Measurements from ENCODE around the gene TMTC1.
"Not testable (repeated sequence)": the region's sequence is repeated elsewhere in the genome, so short reads cannot be mapped to it uniquely, and the experiment has no call there.

TMTC1 gene

DNA sequence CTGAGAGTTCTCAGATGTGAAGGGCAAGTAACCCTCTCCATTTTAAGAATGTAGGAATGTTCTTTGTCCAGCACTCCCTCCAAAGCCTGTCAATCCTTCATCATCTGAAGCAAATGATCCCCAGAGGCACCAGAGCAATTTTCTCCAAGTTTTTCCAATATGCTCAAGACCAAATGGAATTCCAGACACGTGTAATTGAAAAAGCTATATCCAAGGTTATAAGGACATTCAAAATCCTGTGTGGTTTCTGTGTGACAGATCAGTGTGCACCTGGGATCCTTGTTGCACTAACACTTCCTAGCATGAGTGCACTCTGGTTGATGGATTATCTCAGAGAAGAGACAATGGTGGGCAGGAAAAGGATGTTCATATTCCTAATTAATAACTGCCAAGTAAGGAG, 220.7 kb downstream of the TMTC1 start:
- no peak for DNase-seq

DNA sequence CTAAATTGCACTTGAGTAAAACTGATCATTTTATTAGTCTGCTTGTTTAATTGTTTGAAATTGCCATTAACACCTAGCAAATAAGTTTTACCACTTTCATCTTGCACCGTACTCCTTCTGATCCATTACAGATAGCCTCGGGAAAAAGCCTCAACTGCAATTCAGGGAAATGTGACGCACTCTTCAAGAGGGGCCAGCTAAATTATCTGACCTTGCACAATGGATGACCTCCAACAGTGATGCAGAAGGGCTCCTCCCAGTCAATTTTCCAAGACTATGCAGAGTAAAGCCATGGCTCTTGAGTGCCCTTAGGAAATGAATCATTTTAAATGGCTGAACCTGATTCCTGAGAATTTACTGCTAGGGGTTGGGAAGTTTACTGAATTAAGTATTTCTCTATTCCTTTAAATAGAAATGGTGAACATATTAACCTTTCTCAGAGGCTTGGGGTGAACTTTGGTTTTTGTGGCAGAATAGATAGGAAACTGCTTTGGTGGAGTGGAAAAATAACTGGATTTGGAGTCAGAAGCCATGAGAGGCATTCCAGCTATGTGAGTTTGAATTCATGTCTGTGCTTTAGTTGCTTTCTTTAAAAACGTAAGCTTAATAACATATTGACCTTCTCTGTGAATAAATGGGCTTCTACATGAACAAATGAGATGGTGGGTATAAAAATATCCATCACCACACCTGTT, 221.5 kb downstream of the TMTC1 start:
- no peak for DNase-seq

DNA sequence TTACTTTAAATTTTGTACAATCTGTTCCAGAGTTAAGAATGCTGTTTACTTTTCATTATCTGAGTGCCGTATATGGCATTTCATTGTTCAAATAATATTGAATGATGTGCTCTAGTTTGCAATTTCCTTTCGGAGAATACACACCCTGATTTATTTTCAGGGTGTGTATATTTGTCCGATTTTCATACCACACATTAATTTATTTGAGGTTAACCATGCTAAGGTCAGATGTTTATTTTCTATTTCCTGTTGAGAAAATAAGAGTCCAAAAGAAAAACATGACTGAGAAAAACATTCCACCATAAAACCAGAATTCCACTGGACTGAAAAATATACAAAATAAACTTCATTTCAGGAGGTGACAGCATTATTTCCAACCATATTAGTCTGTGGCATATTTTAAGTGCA, 222.1 kb downstream of the TMTC1 start:
- no peak for DNase-seq

DNA sequence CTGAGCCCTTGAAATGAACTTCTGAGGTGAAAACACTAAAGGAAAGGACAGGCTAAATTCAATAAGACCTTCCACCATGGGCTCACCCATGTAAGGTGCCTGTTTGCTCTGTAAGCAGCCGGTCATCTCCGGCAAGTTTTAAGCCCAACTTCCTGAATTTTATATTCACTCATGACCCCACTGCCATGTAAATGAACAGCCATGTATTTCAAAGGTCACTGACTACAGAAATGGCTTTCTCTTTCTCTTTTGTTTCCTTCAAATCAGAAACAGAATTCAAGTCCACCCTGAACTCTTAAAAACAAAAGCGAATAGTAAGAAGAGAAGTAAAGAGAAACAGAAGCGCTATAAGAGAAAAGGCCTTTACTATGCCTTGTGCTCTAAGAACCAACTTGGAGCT, 224.5 kb downstream of the TMTC1 start:
- no peak for DNase-seq

DNA sequence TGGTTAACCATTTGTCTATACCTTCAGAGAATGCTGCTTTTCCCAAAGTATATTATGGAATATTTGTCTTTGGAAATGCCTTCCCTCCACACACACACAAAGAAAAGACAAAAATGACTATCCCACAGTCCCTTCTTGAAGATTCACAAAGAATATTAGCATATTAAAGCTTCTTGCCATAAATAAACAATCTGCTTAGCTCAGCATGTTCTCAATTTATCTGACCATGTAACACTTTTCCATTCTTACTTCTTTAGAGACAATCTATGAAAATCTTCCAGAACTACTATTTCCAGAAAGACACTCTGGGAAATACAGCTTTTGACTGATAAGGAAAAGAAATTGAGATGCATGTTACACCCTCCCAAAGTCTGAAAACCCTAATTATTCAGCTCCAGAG, 227.4 kb downstream of the TMTC1 start:
- DNase-seq, result no peak

DNA sequence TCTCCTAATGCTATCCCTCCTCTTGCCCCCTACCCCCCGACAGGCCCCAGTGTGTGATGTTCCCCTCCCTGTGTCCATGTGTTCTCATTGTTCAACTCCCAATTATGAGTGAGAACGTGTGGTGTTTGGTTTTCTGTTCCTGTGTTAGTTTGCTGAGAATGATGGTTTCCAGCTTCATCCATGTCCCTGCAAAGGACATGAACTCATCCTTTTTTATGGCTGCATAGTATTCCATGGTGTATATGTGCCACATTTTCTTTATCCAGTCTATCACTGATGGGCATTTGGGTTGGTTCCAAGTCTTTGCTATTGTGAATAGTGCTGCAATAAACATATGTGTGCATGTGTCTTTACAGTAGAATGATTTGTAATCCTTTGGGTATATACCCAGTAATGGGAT, 228.3 kb downstream of the TMTC1 start:
- not testable (repeated sequence) for DNase-seq

DNA sequence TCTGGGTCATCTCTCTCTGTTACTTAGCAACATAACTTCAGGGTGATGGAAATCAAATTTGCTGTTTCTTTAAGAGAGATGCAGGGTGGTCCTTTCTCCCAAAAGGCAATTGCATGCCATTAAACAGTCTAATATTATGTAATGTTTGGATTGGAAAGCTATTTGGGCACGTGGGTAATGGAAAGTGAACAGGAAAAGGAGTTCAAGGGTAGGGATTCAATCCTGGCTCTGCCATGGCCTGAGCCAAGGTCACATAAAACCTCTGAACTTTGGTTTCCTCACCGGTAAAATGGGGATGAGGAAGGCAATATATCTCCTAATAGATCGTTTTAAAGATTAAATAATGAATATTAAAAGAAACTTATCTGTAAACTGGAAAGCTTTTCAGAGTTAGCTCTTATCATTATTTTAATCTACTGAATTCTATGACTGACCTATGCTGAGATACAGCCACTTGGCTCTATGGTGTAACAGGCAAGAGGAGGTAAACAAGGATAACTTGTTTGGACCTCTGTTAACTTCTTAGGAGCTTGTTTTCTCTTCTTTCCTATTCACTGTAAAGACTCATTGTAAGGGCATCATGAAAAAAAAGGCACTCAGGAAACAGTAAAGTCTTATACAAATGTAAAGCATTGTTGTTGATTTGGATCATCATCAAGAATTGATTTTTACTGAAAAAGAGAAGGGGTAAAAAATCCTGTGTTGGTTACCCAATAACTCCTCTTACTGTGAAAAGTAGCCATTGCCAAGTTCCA, 230.6 kb downstream of the TMTC1 start:
- DNase-seq, result no peak

DNA sequence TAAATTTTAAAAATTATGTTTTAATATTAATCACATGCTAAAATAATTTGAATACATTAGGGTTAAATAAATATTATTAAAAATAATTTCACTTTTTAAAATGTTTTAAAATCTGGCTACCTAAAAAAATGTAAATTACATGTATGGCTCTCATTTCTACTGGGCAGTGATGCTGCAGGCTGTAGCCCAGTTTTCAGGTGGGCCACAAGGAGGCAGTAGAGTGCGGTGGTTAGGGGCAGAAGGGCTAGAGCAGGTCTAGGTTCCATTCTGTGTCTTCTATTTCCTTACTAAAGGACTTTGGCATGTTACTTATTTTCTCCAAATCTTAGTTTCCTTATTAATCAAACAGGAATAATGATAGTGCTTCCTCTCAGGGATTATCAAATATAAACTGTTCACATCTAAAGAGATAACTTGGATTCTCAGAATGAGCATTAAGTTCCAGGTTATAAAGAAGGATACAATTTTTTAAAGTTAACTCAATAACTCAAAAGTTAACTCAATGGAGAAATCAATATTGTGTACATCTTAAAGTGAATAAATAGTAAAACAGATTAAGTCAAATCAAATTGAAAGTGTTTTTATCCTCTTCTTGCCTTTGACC, 231.3 kb downstream of the TMTC1 start:
- DNase-seq, result peak; percentile 37

DNA sequence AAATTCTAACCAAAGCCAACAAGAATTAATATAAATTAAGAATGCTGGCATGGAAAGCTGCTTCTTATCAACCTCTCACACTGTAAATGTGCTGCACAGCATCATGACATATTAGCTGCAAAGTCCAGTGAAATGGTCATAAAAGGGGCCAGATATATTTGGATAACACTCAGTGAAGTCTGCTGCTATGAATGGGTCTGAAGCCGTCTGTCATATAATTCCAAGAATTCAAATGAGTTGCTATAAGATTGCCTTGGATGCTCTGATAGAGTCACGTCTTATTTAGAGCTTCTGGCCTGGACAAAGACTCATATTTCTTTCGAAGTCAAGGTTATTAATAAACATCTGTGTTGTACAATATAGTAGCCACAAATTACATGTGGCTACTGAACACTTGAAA, 231.9 kb downstream of the TMTC1 start:
- DNase-seq, result no peak

DNA sequence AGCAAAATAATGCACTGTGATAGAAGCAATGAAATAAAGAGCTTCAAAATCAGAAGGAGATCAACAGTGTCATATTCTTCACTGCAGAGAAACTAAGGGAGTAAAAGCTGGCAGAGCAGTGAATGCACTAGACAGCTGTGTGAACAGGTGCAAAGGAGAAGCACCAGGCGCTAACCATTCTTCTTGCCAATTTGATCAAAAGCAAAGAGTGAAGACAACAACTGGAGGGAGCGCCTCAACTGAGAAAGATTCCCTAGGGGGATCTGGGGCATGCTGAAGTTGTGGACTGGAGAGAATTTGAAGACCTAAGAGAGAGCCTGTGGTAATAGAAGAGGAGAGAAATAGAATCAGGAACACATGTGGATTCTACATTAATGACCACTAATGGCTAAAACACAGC, 235.9 kb downstream of the TMTC1 start:
- no peak for DNase-seq

DNA sequence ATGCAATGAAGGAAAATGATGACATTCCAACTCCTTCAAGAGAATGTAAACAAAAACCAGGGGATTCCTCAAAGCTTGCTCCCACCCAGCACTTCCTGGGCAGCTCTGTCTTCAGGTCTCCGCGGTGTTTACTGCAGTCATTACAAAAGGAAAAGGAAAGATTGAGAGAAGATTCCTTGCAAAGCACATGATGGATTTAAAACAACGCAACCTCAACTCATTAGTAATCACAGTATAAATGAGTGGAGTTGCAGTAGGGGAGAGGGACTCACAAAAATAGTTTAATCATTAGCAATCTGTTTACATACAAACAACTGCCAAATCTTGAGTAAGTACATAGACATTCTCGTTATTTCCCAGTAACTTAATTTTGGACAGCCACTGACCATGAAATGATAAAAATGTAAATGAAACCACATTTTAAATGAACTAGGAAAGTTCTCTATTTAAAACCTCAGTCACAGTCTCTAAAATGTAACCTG, 236.6 kb downstream of the TMTC1 start:
- DNase-seq, result no peak

DNA sequence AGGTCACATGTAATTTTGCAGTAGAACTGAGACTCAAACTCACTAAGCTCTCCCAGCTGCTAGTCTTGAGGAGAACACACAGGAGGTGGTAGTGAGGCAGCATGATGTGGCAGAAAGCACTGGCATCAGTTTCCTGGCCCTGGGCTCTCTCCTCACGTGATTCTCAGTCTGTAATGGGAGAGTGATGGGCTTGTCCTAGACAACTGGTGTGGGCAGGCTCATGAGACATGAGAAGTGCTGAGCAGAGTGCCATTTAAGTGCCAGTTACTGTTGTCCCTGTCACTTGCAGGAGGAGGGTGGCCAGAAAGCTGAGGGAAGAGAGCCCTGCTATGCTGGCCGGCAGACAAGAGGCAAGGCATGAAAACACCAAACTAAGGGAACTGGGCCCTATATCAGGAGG, 237.7 kb downstream of the TMTC1 start:
- no peak for DNase-seq

DNA sequence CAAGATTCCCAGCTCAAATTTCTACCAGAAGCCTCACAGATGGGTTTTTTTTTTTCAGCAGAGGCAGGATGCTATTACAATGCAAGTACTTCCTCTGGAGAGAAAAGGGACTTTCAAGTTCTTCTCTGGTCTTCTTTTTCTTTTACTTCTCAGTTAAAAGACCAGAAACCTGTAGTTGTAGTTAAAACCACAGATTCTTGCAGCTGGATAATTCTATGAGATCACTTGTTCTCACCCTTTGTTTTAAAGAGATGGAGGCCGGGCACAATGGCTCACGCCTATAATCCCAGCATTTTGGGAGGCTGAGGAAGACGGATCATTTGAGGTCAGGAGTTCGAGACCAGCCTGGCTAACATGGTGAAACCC, 238.7 kb downstream of the TMTC1 start:
- no peak for DNase-seq

DNA sequence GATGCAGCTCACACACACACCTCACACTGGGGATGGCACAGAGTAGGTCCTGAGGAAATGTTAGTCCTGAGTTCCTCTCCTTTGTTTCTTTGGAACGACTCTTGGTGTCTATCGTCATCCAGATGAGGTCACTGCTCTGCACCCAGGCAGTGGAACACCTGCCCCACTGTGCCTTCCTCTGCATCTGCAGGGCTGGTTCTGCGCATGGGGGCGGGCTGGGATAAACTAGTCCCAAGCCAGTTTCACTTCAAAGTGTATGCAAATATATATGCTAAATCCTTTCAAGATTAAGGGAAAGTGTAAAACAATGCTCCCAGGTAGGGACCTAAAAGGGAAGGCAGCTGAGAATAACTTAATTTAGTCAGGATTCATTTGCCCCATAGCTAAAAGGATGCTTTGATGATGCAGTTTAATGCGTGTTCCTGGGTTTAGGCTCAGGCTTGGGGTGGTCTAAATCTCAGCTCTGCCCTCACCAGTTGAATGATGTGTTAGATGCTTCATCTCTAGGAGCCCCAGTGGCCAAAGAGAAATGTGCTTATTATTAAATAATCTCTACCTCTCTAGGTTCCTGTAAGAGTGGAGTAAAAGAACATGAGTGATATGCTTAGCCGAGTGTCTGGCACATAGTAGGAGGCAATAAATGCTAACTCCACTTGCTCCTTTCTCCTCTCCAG, 239.2 kb downstream of the TMTC1 start:
- no peak for DNase-seq

DNA sequence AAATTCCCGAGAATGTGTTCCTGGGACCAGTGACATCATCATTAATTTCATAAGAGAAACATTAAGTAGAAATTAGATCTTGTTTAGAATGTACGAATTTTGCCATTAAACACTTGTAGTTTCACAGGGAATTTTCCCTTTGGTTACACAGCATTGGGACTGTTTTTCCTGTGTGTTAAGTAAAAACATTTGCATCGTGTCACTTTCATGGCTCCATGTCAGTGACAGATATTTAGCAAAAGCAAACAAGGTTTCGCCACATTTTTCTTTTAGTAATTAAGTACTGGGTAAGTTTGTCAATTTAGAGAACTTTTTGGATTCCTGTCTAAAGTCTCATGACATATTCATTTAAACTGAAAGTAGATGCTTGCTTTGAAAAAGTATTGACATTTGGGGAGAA, 240.7 kb downstream of the TMTC1 start:
- no peak for DNase-seq

DNA sequence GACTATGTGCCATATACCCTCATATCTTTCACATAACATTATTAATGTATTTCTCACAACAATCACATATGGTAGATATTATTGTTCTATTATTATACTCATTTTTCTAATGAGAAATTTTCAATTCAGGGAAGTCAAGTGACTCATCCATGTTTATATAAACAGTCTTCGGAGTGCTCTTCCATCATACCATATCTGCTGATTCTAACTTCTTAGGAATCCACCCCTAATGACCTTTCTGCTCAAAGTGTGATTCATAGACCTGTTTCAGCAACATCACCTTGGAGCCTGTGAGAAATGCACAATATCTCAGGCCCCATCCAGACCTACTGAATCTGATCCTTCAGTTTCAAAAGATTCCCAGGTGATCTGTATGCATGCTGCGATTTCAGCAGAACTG, 246.4 kb downstream of the TMTC1 start:
- DNase-seq, result no peak

DNA sequence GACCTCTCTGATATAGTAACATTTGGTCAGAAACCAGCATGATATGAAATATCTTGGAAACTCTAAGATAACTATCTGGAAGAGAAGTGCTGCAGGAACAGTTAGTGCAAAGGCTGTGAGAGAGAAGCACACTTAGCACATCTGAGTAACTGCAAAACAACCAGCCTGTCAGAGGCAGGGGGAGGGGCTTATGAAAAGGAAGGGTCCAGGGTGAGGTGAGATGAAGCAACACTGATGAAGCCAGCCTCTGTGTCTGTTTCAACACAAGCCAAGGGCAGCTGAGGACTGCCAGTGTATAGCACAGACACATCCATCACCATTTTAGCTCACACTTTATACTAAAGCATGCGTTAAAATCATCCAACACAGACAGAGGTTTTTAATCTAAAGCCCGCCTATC, 248.8 kb downstream of the TMTC1 start:
- DNase-seq, result no peak

DNA sequence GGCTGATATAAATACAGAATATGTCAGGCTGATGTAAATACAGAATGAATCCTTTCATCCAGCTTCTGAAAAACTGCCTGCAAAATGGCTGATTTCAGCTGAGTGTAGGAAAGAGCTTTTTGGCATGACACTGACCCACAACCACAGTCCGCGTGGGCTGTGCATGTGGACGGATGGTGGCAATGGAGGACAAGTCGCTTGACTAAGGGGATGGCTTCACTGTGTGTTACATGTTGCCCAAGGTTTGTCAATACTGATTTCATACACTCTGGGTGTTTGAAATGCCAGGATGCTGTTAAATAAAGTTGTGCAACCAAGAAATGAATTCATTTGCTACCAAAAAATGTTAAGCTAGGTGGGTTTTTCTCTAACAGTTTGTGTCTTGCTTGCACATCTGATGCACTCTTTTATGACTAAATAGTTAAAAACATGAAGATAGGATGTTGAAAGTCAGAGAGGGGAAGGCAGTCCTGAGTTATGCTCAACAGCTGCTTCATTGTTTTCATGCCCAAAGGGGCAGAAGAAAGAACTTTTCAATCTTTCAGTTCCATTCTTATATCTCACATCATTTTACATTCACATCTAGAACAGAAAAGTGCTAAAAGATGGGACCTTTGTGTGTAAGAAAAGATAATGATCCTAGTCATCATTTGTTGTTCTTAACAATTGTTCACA, 249.8 kb downstream of the TMTC1 start:
- DNase-seq, result no peak

DNA sequence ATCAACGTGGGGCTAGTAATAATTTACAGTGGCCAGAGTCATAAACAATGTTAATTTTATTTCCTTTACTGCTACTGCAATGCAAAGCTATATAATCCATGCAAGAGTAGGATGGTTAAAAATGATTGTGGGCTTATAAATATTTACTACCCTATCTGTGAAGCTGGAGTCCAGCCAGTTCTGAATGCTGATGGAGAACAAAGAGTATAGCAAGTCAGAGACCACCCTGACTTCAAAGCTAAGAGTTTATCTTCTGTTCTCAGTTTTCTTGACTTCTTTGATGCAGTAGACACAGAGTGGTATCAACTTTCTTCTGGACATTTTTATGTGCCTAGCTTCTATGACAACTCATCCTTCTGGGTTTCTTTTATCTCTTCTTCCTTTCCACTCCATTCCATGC, 252.3 kb downstream of the TMTC1 start:
- no peak for DNase-seq

DNA sequence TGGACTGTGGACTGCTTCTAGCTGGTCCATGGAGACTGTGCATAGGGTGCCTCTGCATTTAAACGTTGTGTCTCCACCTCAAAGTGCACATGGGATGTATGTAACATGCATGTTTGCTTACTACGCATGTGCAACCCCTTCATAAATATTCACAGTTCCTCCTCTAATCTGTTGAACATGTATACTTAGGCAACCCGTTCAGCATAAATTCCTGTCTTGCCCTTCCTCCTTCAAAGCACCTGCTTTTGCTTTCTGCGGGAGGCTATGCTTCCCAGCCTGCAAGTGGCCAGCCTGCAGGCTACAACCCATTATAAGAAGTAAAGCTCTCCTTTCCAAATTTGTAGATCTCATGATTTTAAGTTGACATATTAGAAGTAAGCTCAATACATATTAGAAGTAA, 253.3 kb downstream of the TMTC1 start:
- DNase-seq, result no peak

DNA sequence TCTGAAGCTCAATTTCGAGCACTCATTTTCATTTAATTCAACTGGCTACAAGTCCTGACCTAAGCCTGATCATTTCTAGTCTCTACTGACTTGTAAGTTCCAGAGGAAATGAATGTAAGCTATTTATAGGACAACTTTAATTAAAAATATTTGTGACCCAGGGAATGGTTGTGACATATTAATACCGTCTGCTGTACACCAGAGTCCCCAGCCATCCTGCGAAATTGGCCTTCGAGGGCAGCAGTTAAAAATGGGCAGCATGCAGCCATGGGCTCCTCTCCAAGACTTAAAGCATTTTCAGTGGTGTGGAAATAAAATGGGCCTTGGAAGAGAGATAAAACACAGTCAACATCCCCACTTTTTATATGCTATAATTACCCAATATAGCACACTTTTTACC, 255.6 kb downstream of the TMTC1 start:
- no peak for DNase-seq

DNA sequence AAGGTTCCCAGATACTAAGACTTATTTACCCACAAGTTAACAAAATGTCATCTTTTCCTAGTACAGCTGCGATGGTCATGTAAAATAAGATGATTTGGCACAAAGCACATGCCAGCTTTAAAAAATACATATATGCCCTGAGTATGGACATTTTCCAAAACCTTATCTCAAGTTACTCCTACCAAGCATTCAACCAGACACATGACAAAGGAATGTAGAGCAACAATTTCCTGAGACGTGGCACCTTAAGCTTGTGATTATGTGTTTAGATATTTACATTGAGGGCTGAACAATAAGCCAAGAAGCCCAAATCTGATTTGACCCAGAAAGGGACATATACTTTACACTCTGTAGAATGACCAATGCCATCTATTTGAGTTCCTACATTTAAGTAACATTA, 261.8 kb downstream of the TMTC1 start:
- no peak for DNase-seq

DNA sequence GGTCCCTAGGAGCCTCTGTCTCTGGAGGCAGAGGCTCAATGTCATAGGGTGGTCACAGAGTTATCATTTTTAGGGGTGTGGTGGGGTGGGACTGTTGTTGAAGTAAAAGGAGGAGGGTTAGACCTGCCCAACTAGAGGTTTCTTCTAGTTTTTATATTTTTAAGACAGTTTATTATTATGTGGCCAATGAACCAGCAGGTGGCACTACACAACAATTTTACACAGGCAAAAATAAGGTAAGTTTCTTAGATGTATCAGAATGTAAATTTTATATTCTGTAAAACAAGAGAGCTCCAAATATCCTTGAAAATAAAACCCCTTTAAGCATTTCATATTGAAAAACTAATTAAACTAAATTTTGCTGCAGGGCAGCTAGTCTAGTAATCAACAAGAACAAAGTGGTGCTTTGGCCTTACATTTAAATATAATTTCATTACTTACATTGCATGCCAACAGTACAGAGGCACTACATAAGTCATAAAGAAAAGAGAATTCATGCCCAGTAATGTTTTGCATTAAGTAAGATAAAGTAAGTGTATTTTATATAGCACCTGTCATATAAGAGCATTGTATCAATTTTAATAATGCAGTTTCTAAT, 264.1 kb downstream of the TMTC1 start:
- peak; percentile 24 for DNase-seq
